Mucosa of descending colon (tissue), 3 donors: ENCODE measurements around the gene ZNF391. TPM values are rescaled to one million over a fixed set of nuclear protein-coding genes. Genes with fewer than 3 reads are reported as not detected.
"Not testable (repeated sequence)": the region's sequence is repeated elsewhere in the genome, so short reads cannot be mapped to it uniquely, and the experiment has no call there.

ENCODE experiments used
- ATAC-seq: fragments of 200-7000 bp; cut with Tn5 transposase; one replicate; pipeline ENCODE4 v1.9.1; 2020; ENCODE audit warnings: mild to moderate bottlenecking, moderate library complexity
- DNase-seq, 3 donors: peaks; one replicate each; pipeline ENCODE4 v3.0.0-alpha.2; 2020
- H3K36me3 ChIP-seq: fragments of 200-600 bp; one replicate; pipeline ENCODE4 v1.8.0; 2021; ENCODE audit warnings: low read depth, mild to moderate bottlenecking
- H3K4me1 ChIP-seq: fragments of 200-600 bp; one replicate; pipeline ENCODE4 v1.8.0; 2021; ENCODE audit warnings: low read depth, mild to moderate bottlenecking
- H3K4me3 ChIP-seq: fragments of 200-600 bp; one replicate; pipeline ENCODE4 v1.8.0; 2021; ENCODE audit warnings: mild to moderate bottlenecking
- H3K9me3 ChIP-seq: fragments of 200-600 bp; one replicate; pipeline ENCODE4 v1.8.0; 2021; ENCODE audit warnings: mild to moderate bottlenecking
- intact Hi-C, 2 donors: fragments of 100-400 bp; cut with DNase I in 1 of 2; cut with micrococcal nuclease in 1 of 2; formaldehyde crosslinking; loops; one replicate each; pipeline versions ENCODE4 v1.11.0 to v1.11.1; 2022; cut with DNase I, micrococcal nuclease
- total RNA-seq, 3 donors: library from RNA; stranded (reverse); fragmentation: NEBNext Ultra II Directional in 2 of 3; extraction: Animal tissue kit (Norgen Biotek cat#: 25700) in 2 of 3; gene quantifications; one replicate each; pipeline versions ENCODE4 v1.2.1 to v1.2.4, GENCODE V29; 2021 to 2023
- TF ChIP-seq, protein P1 (sequence below): fragments of 200-600 bp; IDR thresholded peaks from one replicate; pipeline ENCODE4 v1.8.0; 2022; ENCODE audit warnings: antibody characterized with exemption, mild to moderate bottlenecking
- donor health status: DM: no; HTN: no; CAD: no; lungs with moderate emphysema.
- donor health status: DM: no; HTN: no; CAD: no.
- donor health status: DM: no; HTN: yes; CAD: no.

The ZNF391 gene
- total RNA-seq, 3 donors from 2014 or later, result 1.3 to 2.2 (median 1.6) TPM

DNA sequence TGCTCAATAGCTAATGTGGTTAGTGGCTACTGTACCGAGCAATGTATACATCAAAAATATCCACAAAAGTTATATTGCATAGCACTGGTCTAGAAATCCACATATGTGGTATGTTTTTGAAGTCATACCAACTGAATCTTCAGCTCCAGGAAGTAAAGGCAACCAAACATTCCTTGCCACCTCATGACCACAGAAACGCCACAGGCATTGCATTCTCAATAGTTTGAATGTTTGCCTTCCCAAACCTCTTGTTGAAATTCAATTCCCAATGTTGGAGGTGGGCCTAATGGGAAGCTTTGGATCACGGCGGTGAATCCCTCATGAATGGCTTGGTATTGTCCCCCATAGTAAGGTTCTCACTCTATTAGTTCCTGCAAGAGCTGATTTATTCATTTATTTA, 18.2 kb upstream of the ZNF391 start:
- Histone ChIP-seq H3K4me3 (no peak overlapping the region), H3K9me3 (no peaks in the 10 kb centered on the region), H3K4me1 (peaks cover 6% of the 10 kb centered on the region), H3K36me3 (no peaks in the 10 kb centered on the region)
- no peak for DNase-seq
- ATAC-seq, result no peak
- TF ChIP-seq, protein P1, sequence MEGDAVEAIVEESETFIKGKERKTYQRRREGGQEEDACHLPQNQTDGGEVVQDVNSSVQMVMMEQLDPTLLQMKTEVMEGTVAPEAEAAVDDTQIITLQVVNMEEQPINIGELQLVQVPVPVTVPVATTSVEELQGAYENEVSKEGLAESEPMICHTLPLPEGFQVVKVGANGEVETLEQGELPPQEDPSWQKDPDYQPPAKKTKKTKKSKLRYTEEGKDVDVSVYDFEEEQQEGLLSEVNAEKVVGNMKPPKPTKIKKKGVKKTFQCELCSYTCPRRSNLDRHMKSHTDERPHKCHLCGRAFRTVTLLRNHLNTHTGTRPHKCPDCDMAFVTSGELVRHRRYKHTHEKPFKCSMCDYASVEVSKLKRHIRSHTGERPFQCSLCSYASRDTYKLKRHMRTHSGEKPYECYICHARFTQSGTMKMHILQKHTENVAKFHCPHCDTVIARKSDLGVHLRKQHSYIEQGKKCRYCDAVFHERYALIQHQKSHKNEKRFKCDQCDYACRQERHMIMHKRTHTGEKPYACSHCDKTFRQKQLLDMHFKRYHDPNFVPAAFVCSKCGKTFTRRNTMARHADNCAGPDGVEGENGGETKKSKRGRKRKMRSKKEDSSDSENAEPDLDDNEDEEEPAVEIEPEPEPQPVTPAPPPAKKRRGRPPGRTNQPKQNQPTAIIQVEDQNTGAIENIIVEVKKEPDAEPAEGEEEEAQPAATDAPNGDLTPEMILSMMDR, result no peak
- intact Hi-C loops, result no loop called here

DNA sequence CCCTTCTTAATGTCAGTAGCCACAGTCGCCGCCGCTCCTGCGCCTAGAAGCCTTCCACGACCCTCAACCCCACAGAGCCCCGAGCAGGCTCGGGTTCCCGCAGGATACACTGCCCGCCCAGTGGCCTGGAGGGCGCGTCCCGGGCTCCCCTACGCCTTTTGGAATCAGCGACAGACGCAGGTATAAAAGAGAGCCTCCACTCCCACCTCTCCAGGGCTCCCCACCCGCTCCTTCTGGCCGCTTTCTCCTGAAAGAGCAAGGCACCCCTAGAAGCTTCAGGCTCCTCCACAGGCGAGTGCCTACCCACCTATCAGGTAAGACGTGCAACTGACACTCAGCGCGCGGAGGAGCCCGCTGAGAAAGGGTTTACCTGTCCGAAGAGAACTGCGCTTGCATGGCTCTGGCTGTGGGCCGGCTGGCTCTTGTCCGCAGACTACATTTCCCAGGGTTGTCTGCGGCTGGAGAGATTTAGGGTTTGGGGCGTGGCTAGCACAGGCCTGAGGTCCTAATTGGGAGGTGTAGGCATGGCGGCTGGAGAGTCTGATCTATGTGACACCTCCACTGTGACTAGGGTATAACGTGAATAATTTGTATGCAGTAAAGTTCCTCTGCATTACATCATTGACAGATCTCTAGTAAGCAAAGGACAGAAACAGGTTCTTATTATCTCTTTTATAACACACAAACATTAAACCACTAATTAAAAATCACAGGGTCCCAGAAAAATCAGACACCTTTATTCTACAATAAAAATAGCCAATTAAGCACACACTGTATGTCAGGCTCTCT, 13.5 kb upstream of the ZNF391 start:
- Histone ChIP-seq H3K36me3 (no peaks in the 10 kb centered on the region), H3K9me3 (no peaks in the 10 kb centered on the region), H3K4me1 (peaks cover 9% of the 10 kb centered on the region), H3K4me3 (peak overlapping the region; percentile 44)
- ATAC-seq (peak; percentile 98), DNase-seq (peak; percentile 82 to 87 (median 86))
- intact Hi-C loops, result no loop called here
- TF ChIP-seq, protein P1, result no peak

DNA sequence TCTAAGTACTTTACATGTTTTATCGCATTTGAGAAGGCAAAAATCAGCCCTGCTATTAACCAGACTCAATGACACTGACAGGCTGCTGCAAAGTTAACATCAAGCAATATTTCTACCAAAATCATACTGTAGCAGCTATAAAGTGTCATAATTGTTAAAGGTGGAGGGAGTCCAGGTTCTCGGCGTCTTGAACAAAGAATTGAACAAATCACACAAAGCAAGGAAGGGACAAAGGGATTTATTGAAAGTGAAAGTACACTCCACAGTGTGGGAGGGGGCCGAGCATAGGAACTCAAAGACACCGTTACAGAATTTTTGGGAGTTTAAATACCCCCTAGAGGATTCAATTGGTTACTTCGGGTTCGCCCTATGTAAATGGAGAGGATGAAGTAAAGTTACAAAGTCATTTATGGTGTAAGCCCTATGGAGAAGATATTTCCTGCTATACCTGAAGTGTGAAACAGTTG, 12.9 kb upstream of the ZNF391 start:
- H3K36me3 ChIP-seq, result no peaks in the 10 kb centered on the region
- H3K4me1 ChIP-seq, result peaks cover 9% of the 10 kb centered on the region
- H3K4me3 ChIP-seq, result no peak overlapping the region
- intact Hi-C loops, result no loop called here
- TF ChIP-seq, protein P1, result no peak
- DNase-seq (no peak), ATAC-seq (no peak)
- no peaks in the 10 kb centered on the region for H3K9me3 ChIP-seq

DNA sequence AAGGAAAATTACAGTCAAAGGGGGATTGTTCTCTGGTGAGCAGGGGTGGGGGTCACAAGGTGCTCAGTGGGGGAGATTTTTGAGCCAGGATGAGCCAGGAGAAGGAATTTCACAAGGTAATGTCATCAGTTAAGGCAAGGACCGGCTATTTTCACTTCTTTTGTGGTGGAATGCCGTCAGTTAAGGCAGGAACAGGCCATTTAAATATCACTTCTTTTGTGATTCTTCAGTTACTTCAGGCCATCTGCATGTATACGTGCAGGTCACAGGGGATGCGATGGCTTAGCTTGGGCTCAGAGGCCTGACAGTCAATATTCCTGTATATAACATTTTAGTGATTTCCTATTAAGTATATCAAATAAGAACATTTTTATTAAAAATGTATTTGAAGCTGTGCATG, 10.2 kb upstream of the ZNF391 start:
- H3K4me1 ChIP-seq, DNase-seq, H3K4me3 ChIP-seq, ATAC-seq, intact Hi-C loops, H3K36me3 ChIP-seq, H3K9me3 ChIP-seq: not testable (repeated sequence)

DNA sequence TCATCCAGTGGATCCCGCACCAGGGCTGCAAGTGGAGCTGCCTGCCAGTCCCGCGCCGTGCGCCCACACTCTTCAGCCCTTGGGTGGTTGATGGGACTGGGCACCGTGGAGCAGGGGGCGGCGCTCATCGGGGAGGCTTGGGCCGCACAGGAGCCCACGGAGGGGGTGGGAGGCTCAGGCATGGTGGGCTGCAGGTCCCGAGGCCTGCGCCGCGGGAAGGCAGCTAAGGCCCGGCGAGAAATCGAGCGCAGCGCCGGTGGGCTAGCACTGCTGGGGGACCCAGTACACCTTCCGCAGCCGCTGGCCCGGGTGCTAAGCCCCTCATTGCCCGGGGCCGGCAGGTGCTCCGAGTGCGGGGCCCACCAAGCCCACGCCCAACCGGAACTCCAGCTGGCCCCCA, 7.6 kb upstream of the ZNF391 start:
- DNase-seq, H3K36me3 ChIP-seq, intact Hi-C loops, H3K9me3 ChIP-seq, H3K4me3 ChIP-seq, H3K4me1 ChIP-seq, ATAC-seq: not testable (repeated sequence)

DNA sequence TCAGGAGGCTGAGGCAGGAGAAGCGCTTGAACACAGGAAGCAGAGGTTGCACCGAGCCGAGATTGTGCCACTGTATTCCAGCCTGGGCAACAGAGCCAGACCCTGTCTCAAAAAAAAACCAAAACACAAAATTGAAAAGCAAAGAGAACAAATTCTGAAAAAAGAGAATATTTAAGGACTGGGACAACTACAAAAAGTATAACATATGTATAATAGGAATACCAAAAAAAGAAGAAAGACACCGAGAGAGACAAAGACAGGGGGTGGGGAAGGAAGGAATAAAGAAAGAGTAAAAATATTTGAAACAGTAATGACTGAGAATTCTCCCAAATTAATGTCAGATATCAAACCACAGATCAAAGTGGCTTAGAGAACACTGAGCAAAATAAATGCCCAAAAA, 5.5 kb upstream of the ZNF391 start:
- H3K4me1 ChIP-seq, result peaks cover 3% of the 10 kb centered on the region
- intact Hi-C loops, result no loop called here
- DNase-seq, result no peak
- TF ChIP-seq, protein P1, result no peak
- H3K9me3 ChIP-seq, result peaks cover 5% of the 10 kb centered on the region
- ATAC-seq, result no peak
- no peaks in the 10 kb centered on the region for H3K36me3 ChIP-seq
- no peak overlapping the region for H3K4me3 ChIP-seq
